Fibroblast of gingiva (primary cell): ENCODE measurements around the gene ZBTB7C.

Source experiments
- DNase-seq: peaks from one replicate; pipeline ENCODE4 v3.0.0-alpha.2; 2011; ENCODE audit warnings: low read depth

Gene ZBTB7C

DNA sequence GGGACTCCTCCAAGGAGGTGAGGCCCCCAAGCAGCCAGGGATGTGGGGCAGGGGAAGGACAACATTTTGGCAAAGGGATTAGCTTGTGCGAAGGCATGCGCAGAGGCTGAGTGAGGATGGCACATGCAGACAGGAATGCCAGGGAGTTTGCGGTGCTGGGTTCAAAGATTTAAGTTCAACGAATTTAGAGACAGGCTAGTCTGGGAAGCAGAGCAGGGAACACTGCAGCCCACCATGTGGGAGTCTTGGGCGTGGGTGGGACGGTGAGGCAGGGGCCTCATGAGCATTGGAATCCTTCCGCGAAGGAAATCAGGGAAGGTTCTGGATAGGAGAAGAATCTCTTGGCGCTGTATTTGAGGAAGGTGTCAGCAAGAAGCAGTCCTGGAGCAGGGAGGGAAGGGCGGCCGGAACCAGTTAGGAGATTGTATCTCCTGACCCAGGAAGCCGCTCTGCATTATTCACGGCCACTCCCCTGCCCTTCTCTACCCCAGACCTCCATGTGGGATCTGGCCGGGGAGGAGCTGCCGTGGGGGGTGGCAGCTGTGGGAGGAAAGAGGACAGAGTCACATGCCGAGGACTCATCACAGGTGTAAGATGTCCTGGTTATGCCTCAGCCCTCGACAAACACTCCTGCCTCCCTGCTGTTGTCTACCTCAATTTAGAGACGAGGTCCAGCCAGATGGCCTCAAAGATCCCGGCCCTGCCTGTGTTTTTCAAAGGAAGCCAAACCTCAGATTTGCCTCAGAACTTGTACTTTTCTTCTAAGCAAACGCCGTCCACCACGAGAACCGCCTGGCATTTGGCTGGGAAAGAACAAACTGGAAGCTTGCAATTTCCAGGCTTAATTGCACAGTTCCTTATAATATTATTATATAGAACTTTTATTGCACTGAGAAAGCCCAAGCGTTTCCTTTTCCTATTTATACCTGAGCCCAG, 355.0 kb downstream of the ZBTB7C start:
- DNase-seq = no peak

DNA sequence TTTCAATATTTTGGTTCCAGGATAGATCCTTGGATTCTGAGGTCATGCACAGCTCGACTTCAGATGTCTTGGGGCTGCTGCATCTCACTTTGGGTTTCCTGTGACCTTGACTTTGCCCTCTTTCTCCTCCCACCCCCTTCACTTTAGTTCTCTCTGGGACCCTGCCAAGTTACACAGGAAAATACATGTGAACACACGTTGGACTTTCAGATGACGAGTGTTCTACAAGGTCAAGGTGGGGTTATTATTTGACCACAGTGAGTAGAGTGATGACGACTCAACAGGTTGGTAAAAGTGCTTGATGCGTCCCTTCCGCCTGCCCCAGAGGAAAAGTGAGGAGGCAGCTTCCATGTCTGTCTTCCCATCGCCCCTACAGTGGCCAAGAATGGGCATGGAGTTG, 356.3 kb downstream of the ZBTB7C start:
- no peak for DNase-seq

DNA sequence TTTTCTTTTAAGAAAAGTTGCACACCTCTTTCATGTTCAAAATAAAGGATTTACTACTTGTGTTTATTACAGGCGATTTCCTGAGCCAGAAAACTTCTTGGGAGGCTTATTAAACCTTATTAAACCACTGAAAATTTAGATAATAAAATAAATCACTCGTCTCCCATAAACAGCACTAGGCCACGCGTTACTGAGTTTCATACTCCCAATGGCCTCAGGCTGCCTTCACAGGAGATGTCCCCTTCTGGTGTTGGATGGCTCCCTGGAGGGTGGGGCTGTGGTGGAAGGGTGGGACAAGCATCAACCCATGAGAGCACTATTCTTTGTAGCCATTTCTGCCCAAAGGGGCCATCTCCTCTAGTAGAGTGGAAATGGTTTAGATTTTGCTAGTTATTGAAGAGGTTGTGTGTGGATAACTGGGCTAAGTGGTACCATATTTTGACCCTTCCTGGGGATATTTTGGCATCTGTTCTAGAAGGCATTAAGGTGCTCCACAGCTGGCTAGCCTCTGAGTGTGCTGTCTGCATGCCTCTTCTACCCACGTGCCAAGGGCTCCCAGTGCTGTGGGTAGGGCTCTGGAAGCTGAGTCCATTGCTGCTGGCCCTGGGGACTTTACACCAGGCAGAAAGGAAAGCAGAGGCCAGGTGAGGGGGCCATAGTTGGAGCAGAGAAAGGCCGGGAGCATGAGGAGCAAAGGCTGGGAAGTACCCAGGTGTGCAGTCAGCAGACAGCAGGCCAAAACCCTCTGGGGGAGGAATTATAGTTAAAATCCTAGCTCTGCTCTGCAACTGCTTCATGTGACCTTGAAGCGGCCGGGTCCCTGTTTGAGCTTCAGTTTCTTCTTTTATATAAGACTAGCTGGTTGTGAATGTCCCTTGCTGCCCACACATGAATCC, 357.0 kb downstream of the ZBTB7C start:
- no peak for DNase-seq

DNA sequence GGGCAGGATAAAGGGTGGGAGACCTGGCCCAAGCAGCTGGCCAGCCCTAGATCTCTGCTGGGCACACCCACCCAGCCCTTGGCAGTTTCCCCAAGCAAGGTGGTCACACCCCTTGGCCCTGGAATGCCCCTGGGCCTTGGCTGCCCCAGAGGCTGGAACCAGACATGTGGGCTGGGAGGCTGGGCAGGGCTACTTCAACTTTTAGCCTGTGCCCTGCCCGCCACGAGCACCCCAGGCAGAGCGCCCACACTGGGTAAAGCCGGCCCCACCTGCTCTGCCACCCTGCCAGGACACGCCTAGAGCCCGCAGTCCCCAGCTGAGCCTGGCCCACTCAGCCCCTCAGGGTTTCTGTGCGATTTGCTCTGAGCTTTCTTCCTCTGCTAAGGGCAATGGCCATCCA, 359.0 kb downstream of the ZBTB7C start:
- DNase-seq = no peak

DNA sequence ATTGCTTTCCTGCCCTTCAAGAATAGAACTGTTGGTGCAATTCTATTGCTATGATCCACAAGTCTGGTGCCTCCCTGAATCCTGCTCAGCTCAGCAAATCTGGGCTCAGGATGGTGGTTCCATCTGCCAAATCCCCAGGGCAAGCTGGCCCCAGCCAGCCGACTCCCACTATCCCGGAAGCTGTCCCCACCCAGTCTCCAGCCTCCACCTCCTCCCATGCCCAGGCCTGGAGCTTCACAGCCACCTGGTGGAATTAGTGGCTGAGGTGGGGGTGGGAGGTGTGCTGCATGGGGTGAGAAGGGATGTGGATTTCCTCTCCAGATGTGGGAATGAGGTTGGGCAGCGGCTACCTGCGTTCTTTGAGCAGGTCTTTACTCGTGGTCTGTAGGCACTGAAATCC, 359.4 kb downstream of the ZBTB7C start:
- no peak for DNase-seq

DNA sequence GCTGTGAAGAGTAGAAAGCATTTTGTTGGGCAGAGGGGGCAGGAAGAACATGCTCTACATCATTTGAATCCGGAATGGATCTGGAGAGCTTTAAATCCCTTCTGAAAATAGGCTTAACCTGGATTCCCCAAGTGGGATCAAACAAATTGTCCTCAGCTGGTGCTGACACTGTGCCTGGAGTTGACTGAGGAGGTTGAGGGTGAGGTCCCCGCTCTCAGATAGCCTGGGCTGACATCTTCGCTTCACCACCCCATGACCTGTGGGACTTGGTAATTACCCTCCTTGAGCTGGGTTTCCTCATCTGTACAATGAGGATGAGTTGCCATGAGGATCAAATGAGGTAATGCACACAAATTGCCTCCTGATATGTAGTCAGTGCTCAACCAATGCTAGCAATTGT, 360.9 kb downstream of the ZBTB7C start:
- DNase-seq = no peak

DNA sequence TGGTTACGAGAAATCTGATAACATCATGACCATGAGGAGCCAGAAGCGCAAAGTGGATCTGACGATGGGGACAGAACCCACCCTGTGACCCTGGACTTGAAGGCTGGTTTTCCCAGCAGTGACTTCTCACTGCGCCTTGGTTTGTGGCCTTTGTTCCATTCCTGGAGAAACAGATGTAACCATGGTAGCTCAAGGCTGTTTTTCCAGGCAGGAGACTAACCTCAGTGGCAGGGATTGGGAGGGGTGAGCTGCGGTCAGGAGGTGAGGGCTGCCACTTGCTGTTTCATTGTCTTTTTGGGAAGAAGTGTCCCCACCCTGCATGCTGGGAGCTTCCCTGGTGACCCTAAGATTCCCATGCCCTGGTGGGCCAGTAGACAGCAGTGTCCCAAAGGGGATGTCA, 362.3 kb downstream of the ZBTB7C start:
- no peak for DNase-seq

DNA sequence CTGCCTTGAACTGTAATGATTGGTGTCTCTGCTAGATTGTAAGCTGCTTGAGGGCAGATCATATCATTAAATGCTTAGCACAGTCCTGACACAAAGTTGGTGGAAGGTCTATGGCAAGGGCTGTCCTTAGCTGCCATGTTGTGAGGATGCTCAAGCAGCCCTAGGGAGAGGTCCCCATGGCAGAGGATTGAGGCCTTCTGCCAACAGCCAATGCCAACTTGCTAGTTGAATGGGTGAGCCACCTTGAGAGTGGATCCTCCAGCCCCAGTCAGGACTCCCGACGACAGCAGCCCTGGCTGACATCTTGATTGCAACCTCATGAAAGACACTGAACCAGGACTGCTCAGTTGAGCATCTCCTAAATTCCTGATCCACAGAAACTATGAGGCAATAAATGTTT, 363.4 kb downstream of the ZBTB7C start:
- no peak for DNase-seq

DNA sequence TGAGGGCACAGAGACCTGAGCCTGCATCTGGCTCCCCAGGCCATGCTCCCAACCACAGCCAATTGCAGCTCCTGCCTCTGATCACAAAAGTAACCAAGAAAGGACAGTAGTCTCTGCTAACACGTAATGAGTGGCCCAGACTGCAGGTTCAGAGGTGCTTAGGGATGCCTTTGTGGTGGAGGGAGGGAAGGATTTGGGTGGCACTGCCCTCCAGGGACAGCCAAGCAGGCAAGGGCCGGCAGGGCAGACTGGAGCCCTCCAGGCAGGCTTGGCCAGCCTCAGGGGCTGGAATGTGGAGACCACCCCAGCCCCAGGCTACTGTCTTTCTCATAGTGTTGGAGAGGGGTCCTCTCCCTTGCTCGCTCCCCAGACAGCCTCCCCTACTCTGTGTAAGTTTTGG, 364.2 kb downstream of the ZBTB7C start:
- DNase-seq = no peak

DNA sequence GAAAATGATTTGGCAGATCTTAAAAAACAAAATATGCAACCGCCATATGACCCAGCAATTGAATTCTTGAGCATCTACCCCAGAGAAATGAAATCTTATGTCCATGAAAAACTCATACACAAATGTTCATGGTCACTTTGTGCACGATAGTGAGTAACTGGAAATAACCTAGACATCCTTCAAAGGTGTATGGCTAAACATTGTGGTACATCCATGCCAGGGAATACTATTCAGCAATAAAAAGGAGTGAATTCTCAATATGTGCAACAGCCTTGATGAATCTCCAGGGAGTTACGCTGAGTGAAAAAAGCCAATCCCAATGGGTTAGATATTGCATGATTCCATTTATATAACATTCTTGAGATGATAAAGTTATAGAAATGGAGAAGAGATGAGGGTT, 366.0 kb downstream of the ZBTB7C start:
- DNase-seq = no peak

DNA sequence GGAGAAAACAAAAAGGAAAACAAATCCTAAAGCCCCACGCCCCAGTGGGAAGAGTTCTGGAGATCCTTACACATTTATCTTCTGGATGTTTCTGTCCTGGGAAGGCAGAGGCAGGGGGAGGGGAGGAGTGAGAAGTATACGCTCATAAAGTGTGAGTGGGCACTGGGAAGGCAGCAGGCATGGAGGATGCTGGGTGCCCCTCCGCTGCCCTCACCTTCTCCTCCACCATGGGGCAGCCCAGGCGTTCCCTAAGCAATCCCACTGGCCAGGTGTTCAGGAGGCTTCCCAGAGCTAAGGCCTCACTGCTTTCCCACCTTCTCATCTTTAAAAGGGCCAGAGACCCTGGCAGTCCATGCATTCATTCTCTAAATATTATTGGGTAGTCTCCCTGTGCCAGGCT, 366.8 kb downstream of the ZBTB7C start:
- DNase-seq = no peak

DNA sequence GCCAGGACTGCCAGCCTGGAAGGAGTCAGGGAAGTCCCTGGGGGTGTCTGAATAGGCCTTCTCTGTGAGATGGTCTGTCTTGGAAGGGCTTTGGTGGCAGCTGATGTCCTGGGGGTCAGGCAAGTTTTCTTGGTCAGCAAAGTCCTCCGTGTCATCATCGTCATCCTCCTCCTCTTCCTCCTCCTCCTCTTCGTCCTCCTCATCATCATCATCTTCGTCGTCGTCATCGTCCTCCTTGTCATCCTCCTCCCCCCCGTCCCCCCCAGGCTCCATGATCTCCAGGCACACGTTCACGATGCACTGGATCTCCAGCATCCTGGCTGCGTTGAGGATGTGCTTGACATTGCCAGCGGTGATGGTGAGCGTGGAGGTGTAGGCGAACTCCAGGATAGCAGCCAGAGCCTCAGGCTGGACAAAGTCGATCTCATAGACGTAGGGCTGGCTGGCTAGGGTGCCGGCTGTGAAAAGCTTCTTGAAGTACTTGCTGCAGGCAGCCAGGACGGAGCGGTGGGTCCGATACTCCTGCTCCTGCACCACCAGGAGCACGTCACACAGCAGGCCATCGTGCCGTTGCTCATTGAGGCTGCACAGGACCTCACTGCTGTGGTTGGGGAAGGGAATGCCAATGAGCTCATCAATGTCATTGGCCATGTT, 368.6 kb downstream of the ZBTB7C start:
- DNase-seq = no peak

DNA sequence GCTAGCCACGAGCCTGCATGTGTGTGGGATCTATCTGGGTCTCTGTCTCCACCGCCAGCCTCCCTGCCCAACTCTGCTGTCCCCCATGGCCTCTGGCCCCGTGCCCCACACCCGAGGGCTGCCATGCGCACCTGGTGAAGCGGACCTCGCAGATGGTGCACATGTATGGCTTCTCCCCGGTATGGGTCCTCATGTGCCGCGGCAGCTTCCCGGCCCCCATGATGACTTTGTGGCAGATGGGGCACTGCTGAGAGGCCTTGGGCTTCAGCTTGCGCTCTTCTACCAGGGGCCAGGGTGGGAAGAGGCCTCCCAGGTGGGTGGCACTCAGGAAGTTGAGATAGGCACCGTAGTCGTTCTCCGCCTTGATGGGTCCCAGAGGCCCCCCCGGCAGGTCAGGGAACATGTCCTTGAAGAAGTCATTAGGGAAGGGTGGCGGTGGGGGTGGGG, 369.4 kb downstream of the ZBTB7C start:
- DNase-seq = no peak

DNA sequence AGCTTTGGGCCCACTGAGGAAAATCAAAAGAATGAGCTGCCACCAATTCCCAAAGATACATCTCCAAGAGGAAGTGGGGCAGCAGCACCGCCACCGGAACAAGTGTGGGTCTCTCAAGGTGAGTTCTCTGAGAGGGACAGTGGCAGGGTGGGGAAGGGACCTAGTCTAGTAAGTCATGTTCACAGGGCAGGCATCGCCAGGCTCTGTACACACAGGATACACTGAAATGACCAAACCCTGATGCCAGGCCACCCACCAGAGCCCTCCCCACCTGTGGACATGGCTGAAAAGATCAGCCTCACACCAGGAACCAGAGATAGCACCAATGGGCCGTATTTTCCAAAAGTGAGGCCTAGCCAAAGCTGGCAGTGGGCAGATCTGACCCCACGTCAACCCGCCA, 370.5 kb downstream of the ZBTB7C start:
- DNase-seq = no peak

DNA sequence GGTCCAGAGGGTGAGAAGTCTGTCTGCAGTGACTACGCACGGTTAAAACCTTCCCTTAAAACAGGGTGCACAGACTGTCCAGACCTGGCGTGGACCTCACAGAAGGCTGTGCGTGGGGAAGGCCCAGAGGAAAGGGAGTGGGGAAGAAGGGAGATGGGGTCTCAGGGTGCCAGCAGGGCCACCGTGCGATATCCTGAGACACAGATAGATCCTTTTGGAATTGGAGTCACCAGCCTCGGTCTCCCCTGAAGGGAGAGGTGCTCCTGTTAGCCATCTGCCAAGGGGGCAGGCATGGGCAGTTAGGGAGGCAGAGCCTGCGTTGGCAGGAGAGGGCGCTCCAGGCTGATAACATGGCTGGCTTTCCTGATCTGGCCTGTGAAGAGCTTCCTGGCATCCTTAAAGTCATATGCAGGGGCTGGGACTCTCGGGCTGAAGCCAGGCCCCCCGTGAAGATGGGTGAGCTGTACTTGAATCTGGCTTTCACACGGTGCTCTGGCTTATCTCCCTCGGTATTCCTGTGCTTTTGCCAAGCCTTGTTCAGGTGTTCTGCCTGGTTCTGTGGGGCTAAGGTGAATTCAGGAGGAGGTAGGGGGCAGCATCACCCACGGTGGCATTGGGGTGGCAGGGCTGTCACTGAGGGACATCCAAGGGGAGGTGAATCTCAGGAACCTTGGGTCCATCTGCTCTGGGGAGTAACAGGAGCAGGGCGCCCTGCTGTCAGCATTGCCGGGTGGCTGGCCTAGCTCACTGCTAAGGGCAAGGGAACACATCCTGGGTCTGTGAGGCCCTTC, 371.5 kb downstream of the ZBTB7C start:
- no peak for DNase-seq

DNA sequence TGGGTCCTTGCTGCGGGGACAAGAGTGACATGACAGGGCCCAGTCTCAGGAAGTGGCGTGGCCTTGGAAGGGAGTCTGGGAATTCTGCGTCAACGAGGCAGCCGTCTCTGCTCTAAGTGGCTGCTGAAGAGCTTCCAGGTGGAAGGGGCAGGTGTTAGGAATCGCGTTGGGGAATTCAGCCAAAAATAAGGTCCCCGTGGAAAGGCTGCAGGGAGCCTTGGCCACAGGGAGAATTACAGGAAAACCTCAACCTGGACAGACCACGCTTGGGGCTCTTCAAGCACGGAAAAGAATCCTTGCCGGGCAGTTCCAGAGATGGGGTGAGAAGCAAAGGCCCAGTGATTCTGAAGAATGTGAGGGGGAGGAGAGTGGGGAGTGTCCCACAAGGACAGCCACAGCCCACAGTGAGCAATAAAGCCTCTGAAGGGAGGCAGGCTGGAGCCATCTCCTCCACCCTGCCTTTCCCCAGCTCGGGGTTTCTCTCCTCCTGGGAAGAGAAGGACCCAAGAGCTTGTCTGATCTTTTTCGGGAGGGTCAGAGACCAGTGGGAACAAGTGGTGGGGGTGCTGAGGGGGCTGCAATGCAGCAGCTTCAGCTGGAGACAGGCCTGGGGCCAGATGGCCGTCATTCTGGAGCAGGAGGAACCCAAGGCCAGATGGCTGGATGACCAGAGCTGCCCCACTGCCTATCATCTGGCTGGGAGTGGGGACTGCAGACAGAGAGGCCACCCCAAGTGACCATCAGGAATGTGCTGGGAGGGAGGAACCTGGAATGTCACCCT, 372.4 kb downstream of the ZBTB7C start:
- no peak for DNase-seq

DNA sequence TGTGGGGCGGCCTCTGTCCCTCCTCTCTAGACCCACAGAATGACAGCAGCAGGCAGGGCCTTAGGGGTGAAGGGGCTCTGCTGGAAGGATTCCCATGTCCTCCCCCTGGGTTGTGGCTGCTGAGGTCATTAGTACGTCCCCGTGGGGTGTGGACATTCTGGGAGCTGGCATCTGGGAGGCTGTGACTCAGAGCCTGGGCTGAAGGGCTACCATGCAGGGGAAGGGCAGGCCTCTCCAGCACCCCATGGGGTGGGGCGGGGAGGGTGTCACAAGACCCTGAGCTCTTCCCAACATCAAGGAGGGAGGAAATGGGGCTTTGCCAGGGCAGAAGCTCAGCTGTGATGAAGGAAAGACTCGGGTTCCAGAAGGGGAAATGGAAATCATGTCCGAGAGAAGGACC, 373.0 kb downstream of the ZBTB7C start:
- no peak for DNase-seq

DNA sequence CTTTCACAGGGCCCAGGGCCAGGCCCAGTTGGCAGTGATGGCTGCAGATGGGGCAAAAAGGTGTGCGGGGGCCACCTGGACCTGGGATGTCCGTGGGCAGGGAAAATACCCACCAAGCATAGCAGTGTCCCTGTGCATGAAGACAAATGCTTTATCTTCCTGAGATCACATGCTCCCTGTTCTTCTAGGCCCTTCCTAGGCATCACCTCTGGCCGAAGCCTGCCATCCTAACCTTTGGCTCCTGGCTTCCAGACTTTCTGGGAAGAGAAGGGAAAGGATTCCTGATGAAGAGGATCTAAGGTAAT, 373.7 kb downstream of the ZBTB7C start:
- no peak for DNase-seq

DNA sequence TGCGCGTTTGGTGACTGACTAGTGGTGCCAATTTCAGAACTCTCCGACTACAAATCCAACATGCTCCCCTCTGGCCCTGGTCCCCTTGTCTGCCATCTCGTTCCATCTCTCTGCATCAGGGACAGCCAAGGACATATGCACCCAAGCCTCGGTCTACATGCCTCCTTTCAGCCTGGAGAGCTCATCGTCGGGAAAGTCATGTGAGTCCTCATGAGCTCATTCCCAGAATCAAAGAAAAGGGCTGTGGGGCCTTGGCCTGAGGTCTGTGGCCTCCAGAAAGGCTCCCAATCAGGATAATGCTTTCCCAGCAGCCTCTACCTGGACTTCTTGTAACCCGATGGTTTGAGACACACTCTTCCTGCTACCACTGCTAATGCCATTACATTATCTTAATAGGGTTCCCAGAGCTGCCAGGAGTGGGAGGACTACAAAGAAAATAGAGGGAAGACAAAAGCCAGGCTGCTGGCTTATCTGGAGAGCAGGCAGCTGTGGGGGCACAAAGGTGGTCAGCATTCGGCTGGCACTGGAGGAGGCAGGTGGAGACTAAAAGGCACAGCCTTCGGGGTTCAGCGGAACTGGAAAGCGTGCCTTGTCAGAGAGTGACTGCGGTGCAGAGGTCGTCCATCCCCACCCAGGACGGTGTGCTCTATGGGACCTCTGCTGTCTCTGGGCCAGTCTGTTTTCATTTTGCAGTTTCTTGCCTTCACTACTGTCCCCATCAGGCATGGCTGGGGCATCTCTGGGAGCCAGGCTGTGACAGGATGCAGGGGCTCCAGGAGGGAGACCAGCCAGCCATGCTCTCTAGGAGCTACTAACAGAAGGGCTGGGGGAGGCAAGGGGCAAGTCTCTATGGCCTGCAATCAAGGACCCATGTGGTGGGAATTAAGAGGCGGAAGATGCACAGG, 374.3 kb downstream of the ZBTB7C start:
- DNase-seq = no peak
